ENCODE results near the gene ABTB2. TPM values are rescaled to one million over a fixed set of nuclear protein-coding genes. Genes with fewer than 3 reads are reported as not detected.

The ABTB2 gene
- total and polyA plus RNA-seq, 2 of the 8 experiments (the other 6 are each of a cell fraction or from before 2014, with no cell fraction given), result 7.7 to 10.2 TPM

GRCh38 chr11:34354782-34355181, 3.0 kb downstream of the ABTB2 start:
- peaks cover 5 to 31% (median 24%) of the 10 kb centered on the region in 4 experiments for H3K27me3 ChIP-seq (replicated peaks in 1 of 4; ENCODE audit: control insufficient read depth in 3 of 4, extremely low read depth in 1 of 4, insufficient read depth in 3 of 4, low read length in 3 of 4)
- CTCF ChIA-PET (ENCODE audit: partially characterized antibody), result interaction anchor here (1.7 to 5.8 kb wide), 6 partner anchors 9 to 201 kb away, joined by 3 to 63 read pairs (median 20); no protein-coding TSS in a partner anchor
- no peak overlapping the region for H3K4me3 ChIP-seq (ENCODE audit: extremely low read depth in 1 of 4, insufficient read depth in 2 of 4, low read depth in 3 of 4, low read length in 4 of 4)
- no peak for TF ChIP-seq YY1 (IDR thresholded peaks at IDR 0.05; ENCODE audit: low read depth, low read length)
- TF ChIP-seq SAP30 (IDR thresholded peaks at IDR 0.05; ENCODE audit: insufficient read depth, insufficient replicate concordance, low read length), result no peak
- TF ChIP-seq CTBP2 (IDR thresholded peaks at IDR 0.05; ENCODE audit: borderline replicate concordance, insufficient read depth, insufficient read length, low read length), result no peak
- TF ChIP-seq SIX5 (IDR thresholded peaks at IDR 0.05; ENCODE audit: low read depth, low read length), result no peak
- no peak for TF ChIP-seq SP1 (IDR thresholded peaks at IDR 0.05; ENCODE audit: low read depth, low read length)
- no peak for TF ChIP-seq BACH1 (IDR thresholded peaks at IDR 0.05; ENCODE audit: low read length)
- no peak for TF ChIP-seq CEBPB (IDR thresholded peaks at IDR 0.05; ENCODE audit: low read depth, low read length)
- TF ChIP-seq PHF8 (conservative IDR thresholded peaks at IDR 0.05; ENCODE audit: low read depth, low read length), result no peak
- no peak for TF ChIP-seq BCL11A (IDR thresholded peaks at IDR 0.05; ENCODE audit: low read depth in 2 of 2, low read length in 2 of 2)
- no peak for TF ChIP-seq CTCF (IDR thresholded peaks at IDR 0.05; ENCODE audit: control extremely low read depth in 1 of 3, insufficient read depth in 1 of 3, low read depth in 1 of 3, low read length in 3 of 3)
- TF ChIP-seq CBX8 (IDR thresholded peaks at IDR 0.05; ENCODE audit: borderline replicate concordance, low read depth, low read length), result no peak
- no peak for TF ChIP-seq POU5F1 (IDR thresholded peaks at IDR 0.05; ENCODE audit: low read depth, low read length)
- no peak for TF ChIP-seq ASH2L (IDR thresholded peaks at IDR 0.05; ENCODE audit: low read length)

More at GRCh38 chr11:34354782-34355181, 3.0 kb downstream of the ABTB2 start:
- H2BK5ac ChIP-seq (ENCODE audit: low read depth, low read length), result no peak overlapping the region
- H3K4me1 ChIP-seq (replicated peaks in 1 of 4; ENCODE audit: control insufficient read depth in 3 of 4, insufficient read depth in 4 of 4, low read length in 3 of 4), result peaks cover 0 to 21% (median 8%) of the 10 kb centered on the region in 4 experiments; a peak in 5 of 7 replicates
- no peak overlapping the region for H4K91ac ChIP-seq (replicated peaks; ENCODE audit: insufficient read length, low read length)
- H2BK20ac ChIP-seq (ENCODE audit: low read length), result no peak overlapping the region
- H3K23ac ChIP-seq (ENCODE audit: insufficient read length), result no peak overlapping the region
- no peaks in the 10 kb centered on the region for H3K9me3 ChIP-seq (ENCODE audit: insufficient read depth in 2 of 2, low read depth in 1 of 2, low read length in 1 of 2)
- peaks cover 0 to 42% of the 10 kb centered on the region in 2 experiments; a peak in 3 of 4 replicates for H3K79me2 ChIP-seq (ENCODE audit: control insufficient read depth in 1 of 2, insufficient read depth in 2 of 2, low read length in 2 of 2)
- H2BK15ac ChIP-seq (ENCODE audit: low read length), result no peak overlapping the region
- no peak overlapping the region for H2AFZ ChIP-seq (ENCODE audit: low read length)
- no peak overlapping the region for H3K27ac ChIP-seq (ENCODE audit: low read depth, low read length)
- H3K4ac ChIP-seq (replicated peaks; ENCODE audit: insufficient read length, low read depth, low read length), result no peak overlapping the region
- H4K20me1 ChIP-seq (replicated peaks in 1 of 2; ENCODE audit: control insufficient read depth in 1 of 2, insufficient read depth in 2 of 2, low read length in 2 of 2), result peaks cover 13 to 18% of the 10 kb centered on the region in 2 experiments
- no peak overlapping the region for H3K18ac ChIP-seq (ENCODE audit: extremely low read depth, low read length)
- H3K23me2 ChIP-seq (ENCODE audit: low read depth, low read length), result peaks cover 20% of the 10 kb centered on the region
- no peak overlapping the region for H4K5ac ChIP-seq (ENCODE audit: insufficient read length, low read depth, low read length)
- no peaks in the 10 kb centered on the region for H3K36me3 ChIP-seq (ENCODE audit: control insufficient read depth in 2 of 4, insufficient read depth in 4 of 4, low read length in 3 of 4)
- H2BK120ac ChIP-seq (replicated peaks; ENCODE audit: low read depth, low read length), result no peak overlapping the region
- DNase-seq (ENCODE audit: low read depth in 1 of 2, low spot score in 2 of 2), result no peak
- POLR2A ChIA-PET (ENCODE audit: partially characterized antibody), result interaction anchor here (4.2 to 4.3 kb wide), 2 partner anchors 8 to 180 kb away, joined by 18 to 20 read pairs; no protein-coding TSS in a partner anchor
- H3K56ac ChIP-seq (replicated peaks; ENCODE audit: insufficient read length, low read depth, low read length), result no peak overlapping the region
- H3K9ac ChIP-seq (replicated peaks in 1 of 4; ENCODE audit: extremely low read depth in 1 of 4, low read depth in 3 of 4, low read length in 3 of 4), result no peak overlapping the region
- no peak overlapping the region for H2BK12ac ChIP-seq (ENCODE audit: low read depth, low read length)
- H3K79me1 ChIP-seq (ENCODE audit: low read depth, low read length), result no peaks in the 10 kb centered on the region; the same call in 1 of the 2 replicates
- H3K14ac ChIP-seq (ENCODE audit: insufficient read length), result no peak overlapping the region
- no peak for FAIRE-seq
- no peak overlapping the region for H4K8ac ChIP-seq (ENCODE audit: extremely low read depth, insufficient read depth, low read length)
- H2AK5ac ChIP-seq (ENCODE audit: low read depth, low read length), result no peak overlapping the region
- H3K4me2 ChIP-seq (ENCODE audit: insufficient read depth in 1 of 2, low read depth in 2 of 2, low read length in 2 of 2), result no peak overlapping the region; a peak in 1 of 4 replicates
